Peyer's patch (tissue), 4 donors: ENCODE measurements around the gene HOXA6. TPM values are rescaled to one million over a fixed set of nuclear protein-coding genes. Genes with fewer than 3 reads are reported as not detected.

Experiments
- DNase-seq, 3 donors: peaks; one replicate each; pipeline ENCODE4 v3.0.0-alpha.2; 2017 to 2019
- H3K27ac ChIP-seq, 4 donors: fragments of 200-600 bp; sonication (generic); one replicate each; pipeline ENCODE4 v1.5.1; 2016 to 2019
- H3K27me3 ChIP-seq, 2 donors: fragments of 200-600 bp; sonication (generic); one replicate each; pipeline ENCODE4 v1.5.1; 2019
- H3K36me3 ChIP-seq, 3 donors: fragments of 200-600 bp; sonication (generic); one replicate each; pipeline ENCODE4 v1.5.1; 2016 to 2019
- H3K4me1 ChIP-seq, 4 donors: fragments of 200-600 bp; sonication (generic); one replicate each; pipeline ENCODE4 v1.5.1; 2016 to 2019
- H3K4me3 ChIP-seq, 4 donors: fragments of 200-600 bp; sonication (generic); 1 replicate in 3 of 4; 2 replicates in 1 of 4; pipeline ENCODE4 v1.5.1; 2016 to 2019; ENCODE audit warnings: mild to moderate bottlenecking in 1 of 4
- H3K9me3 ChIP-seq, 4 donors: fragments of 200-600 bp; sonication (generic); one replicate each; pipeline ENCODE4 v1.5.1; 2016 to 2019; ENCODE audit warnings: mild to moderate bottlenecking in 1 of 4
- POLR2A ChIP-seq, 2 donors: fragments of 450-650 bp; IDR thresholded peaks; one replicate each; pipeline ENCODE4 v1.5.1; 2017; ENCODE audit warnings: antibody characterized with exemption in 2 of 2, mild to moderate bottlenecking in 2 of 2, moderate library complexity in 2 of 2
- total RNA-seq, 4 donors: library from RNA; depleted of rRNA; stranded (reverse); fragments of >200 nt; gene quantifications; one replicate each; pipeline ENCODE4 v1.1.0, GENCODE V29; 2016
- TF ChIP-seq, protein P1 (sequence below), 6 experiments: fragments of 450-650 bp in 4 of 6; fragments of 200-600 bp in 2 of 6; sonication (generic) in 1 of 6; IDR thresholded peaks; one replicate each; pipeline ENCODE4 v1.5.1; 2017 to 2019; ENCODE audit warnings: antibody characterized with exemption in 6 of 6, mild to moderate bottlenecking in 3 of 6, moderate library complexity in 1 of 6

Gene HOXA6
- total RNA-seq, 4 donors from 2014 or later = 18.7 to 45.0 (median 30.7) TPM

DNA sequence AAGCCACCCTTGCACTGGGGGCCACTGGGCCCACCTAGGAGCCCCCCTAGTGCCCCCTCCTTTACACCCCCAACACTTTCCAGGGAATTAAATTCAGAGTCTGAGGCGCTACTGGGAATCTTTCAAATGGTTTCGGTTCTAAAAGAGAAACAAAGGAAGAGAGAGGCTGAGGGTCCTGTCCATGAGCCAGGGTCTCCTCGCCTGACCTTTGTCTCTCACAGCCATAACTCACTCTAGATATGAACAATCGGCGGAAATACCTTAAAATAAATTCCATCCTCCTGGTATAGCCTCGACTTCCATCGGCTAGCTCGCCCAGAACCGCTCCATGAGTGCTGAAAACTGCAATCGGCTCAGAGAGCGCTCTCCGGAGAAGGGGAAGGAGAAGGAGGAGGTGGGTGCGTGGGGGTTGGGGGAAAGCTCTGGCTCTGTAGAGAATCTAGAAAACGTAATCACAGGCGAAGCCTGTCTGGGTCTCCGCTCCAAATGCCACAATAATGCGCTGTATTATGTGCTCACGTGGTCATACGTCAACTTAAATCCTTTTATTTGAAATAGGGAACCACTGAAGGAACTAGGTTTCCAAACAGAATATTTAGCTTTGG, 29.6 kb downstream of the HOXA6 start:
- Histone ChIP-seq H3K27me3 (no peaks in the 10 kb centered on the region), H3K9me3 (no peaks in the 10 kb centered on the region), H3K36me3 (no peaks in the 10 kb centered on the region), H3K4me1 (peaks cover 0 to 72% (median under 1%) of the 10 kb centered on the region in 4 donors), H3K27ac (peak overlapping the region; percentile 23 to 93 (median 72)), H3K4me3 (peak overlapping the region in 2 of 4 donors; percentile 54 to 60)
- TF ChIP-seq POLR2A (IDR thresholded peaks at IDR 0.05) = no peak
- TF ChIP-seq, protein P1, sequence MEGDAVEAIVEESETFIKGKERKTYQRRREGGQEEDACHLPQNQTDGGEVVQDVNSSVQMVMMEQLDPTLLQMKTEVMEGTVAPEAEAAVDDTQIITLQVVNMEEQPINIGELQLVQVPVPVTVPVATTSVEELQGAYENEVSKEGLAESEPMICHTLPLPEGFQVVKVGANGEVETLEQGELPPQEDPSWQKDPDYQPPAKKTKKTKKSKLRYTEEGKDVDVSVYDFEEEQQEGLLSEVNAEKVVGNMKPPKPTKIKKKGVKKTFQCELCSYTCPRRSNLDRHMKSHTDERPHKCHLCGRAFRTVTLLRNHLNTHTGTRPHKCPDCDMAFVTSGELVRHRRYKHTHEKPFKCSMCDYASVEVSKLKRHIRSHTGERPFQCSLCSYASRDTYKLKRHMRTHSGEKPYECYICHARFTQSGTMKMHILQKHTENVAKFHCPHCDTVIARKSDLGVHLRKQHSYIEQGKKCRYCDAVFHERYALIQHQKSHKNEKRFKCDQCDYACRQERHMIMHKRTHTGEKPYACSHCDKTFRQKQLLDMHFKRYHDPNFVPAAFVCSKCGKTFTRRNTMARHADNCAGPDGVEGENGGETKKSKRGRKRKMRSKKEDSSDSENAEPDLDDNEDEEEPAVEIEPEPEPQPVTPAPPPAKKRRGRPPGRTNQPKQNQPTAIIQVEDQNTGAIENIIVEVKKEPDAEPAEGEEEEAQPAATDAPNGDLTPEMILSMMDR (IDR thresholded peaks at IDR 0.05) = no peak
- no peak for DNase-seq

DNA sequence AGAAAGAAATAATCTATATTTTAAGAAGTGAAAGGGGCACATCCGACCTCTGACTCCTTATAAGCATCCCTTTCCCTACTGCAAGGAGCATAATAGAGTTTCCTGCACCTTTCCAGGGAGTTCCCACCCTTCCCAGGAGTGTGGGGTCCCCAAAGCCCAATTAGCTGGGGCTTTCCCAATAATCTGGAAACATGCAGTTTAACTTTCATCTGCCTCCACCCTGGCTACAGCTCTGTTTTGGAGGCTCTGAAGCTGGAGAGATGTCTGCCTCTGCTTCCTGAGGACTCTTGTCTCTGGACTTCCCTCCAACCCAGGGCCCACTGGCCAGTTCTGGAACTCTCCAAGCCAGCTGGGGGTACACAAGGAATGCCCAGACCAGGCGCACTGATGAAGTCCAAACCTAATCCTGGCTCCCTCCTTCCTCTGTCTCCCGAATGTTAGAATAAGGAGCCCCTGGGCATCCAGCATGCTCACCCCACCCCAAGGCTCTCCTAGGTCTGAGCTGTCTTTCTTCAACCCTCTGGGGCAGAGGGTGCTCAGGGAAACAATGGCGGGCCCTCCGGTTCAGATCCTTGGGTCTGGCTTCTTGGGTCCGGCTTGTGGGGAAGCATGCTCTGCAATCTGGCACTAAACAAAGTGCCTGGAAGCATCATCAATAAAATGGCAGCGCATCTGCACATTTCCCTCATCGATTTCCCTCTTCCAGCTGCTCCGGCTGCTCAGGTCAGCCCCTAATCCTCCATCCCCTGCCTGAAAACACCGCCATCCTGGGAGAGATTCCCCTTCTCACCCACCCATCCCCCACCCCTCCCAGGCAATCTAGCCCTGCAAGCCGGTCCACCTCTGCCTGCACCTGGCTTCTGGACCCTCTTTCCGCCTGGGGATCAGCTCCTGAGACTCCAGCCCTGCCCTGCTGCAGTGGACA, 30.4 kb downstream of the HOXA6 start:
- Histone ChIP-seq H3K9me3 (no peaks in the 10 kb centered on the region), H3K4me1 (peaks cover 0 to 76% (median 0%) of the 10 kb centered on the region in 4 donors), H3K27me3 (no peaks in the 10 kb centered on the region), H3K27ac (peak overlapping the region; percentile 23 to 93 (median 72)), H3K4me3 (peak overlapping the region in 3 of 4 donors; percentile 19 to 60 (median 54)), H3K36me3 (no peaks in the 10 kb centered on the region)
- no peak for DNase-seq
- TF ChIP-seq, protein P1 (IDR thresholded peaks at IDR 0.05) = no peak
- no peak for TF ChIP-seq POLR2A (IDR thresholded peaks at IDR 0.05)

DNA sequence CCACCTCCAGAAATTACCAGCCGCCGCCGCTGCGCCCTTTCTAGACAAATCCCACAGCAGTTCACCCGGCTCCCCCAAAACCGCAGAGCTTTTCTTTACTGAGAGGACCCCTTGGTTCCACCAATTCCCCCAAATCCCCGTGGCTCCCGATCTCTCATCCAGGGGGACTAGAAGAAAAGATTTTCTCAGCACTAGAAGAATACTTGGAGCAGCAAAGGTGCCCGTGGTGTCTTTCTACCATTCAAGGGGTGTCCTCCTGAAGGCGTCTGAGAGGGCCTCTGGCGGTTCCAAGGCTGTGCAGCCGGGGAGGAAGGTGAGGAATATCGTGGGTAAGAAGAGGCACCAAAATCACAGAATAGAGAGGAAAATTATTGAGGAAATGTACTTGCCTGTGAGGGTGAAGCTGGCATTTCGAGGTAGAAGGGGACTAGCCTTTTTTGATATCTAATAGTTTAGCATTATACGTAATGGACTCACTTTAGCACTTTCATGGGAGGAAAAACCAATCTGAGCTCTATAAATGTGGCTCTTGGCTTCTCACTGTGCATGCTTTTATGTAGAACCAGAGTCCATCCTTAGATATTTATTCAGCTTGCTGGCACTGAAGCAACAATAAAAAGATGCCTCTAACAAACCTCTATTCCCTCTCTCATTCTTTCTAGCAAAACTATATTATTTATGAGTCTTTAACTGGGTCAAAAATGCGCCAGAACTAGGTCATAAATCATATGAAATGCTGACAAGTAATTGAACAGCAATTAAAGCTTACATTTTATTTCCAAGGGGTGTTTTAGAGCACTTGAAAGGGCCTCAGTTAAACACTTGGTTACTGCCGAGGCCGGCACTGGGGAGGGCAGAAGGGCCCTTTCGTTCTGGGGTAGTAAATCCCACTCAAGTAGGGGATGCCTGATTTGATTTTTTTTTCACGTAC, 31.3 kb downstream of the HOXA6 start:
- Histone ChIP-seq H3K27ac (peak overlapping the region; percentile 51 to 93 (median 85)), H3K4me1 (peaks cover 0 to 73% (median 0%) of the 10 kb centered on the region in 4 donors), H3K4me3 (peak overlapping the region in 3 of 4 donors; percentile 19 to 60 (median 54)), H3K36me3 (no peaks in the 10 kb centered on the region), H3K27me3 (no peaks in the 10 kb centered on the region), H3K9me3 (no peaks in the 10 kb centered on the region)
- no peak for DNase-seq
- TF ChIP-seq POLR2A (IDR thresholded peaks at IDR 0.05) = no peak
- TF ChIP-seq, protein P1 (IDR thresholded peaks at IDR 0.05) = no peak

DNA sequence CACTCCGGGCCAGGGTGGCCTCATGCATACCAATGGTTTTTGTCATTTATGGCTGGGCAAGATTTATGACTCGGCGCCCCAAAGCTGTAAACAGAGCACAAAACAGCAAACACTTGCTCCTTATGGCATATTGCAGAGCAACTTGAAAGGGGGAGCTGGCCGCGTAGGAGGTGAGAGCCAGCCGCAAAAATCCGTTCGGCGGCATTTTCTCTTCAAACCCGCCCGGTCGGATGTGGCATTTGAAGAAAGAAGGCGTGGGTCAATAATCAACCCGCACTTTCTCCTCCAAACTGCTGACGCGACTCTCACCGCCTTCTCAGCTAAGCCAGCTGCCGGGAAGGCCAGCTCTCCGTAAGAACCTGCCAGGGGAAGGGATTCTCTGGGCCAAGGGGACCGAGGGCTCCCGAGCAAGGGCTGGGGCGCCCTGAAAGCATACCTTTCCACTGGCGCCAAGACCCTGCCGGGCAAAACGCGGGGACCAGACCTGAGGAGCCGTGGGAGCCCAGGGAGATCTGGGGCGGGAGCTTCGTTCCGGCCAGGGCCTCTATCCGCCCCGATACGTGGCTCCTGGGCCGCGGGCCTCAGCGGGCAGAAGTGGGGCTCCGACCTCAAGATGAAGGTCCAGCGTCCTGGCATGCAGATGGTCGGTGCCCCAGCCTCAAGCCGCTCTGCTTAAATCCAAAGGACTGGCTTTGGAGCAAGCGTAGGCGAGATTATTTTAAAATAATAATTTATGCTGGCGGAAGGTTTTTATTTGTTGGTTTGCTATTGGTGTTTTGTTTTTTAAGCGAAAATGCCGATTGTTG, 32.1 kb downstream of the HOXA6 start:
- TF ChIP-seq, protein P1 (IDR thresholded peaks at IDR 0.05) = no peak
- TF ChIP-seq POLR2A (IDR thresholded peaks at IDR 0.05) = peak; percentile 29 to 37
- DNase-seq = peak in 2 of 3 donors; percentile 73 to 80
- H3K27me3 ChIP-seq = no peaks in the 10 kb centered on the region
- H3K4me1 ChIP-seq = peaks cover 0 to 73% (median 0%) of the 10 kb centered on the region in 4 donors
- peak overlapping the region; percentile 13 to 60 (median 36) for H3K4me3 ChIP-seq
- H3K27ac ChIP-seq = peak overlapping the region; percentile 51 to 93 (median 85)
- no peaks in the 10 kb centered on the region for H3K36me3 ChIP-seq
- no peaks in the 10 kb centered on the region for H3K9me3 ChIP-seq
